Adipocyte (in vitro differentiated cells): ENCODE measurements around the gene EPB41.
A peak's percentile ranks its signal among the peaks of the same experiment; 100 is the strongest.

Experiments
- DNase-seq: peaks from one replicate; pipeline ENCODE4 v3.0.0-alpha.2; 2015; ENCODE audit warnings: low read depth
- H3K27me3 ChIP-seq: replicated peaks from 2 replicates; pipeline ENCODE4 v1.7.0; 2013; ENCODE audit warnings: mild to moderate bottlenecking, low read length, moderate library complexity; ENCODE audit not compliant: control insufficient read depth, insufficient read depth
- H3K36me3 ChIP-seq: 2 replicates; pipeline ENCODE4 v1.7.0; 2013; ENCODE audit warnings: low read length, mild to moderate bottlenecking, moderate library complexity; ENCODE audit not compliant: control insufficient read depth, insufficient read depth, severe bottlenecking
- H3K4me1 ChIP-seq: 2 replicates; pipeline ENCODE4 v1.7.0; 2013; ENCODE audit warnings: mild to moderate bottlenecking, low read length, moderate library complexity; ENCODE audit not compliant: control insufficient read depth, insufficient read depth
- H3K4me3 ChIP-seq: 2 replicates; pipeline ENCODE4 v1.7.0; 2013; ENCODE audit warnings: mild to moderate bottlenecking, low read length, moderate library complexity
- H3K9ac ChIP-seq: 2 replicates; pipeline ENCODE4 v1.7.0; 2013; ENCODE audit warnings: mild to moderate bottlenecking, low read length, moderate library complexity
- H3K9me3 ChIP-seq: 2 replicates; pipeline ENCODE4 v1.7.0; 2013; ENCODE audit warnings: mild to moderate bottlenecking, low read length, moderate library complexity; ENCODE audit not compliant: control insufficient read depth

EPB41 gene

GRCh38 chr1:28883242-28883616 lies 31.1 kb upstream of the EPB41 start:
- Histone ChIP-seq H3K36me3 (no peaks in the 10 kb centered on the region), H3K9me3 (no peaks in the 10 kb centered on the region), H3K9ac (no peak overlapping the region), H3K4me3 (no peak overlapping the region), H3K27me3 (no peaks in the 10 kb centered on the region), H3K4me1 (peaks cover 18% of the 10 kb centered on the region)
- no peak for DNase-seq

- Histone ChIP-seq H3K4me1 (peaks cover 20% of the 10 kb centered on the region), H3K27me3 (no peaks in the 10 kb centered on the region), H3K9ac (no peak overlapping the region), H3K9me3 (no peaks in the 10 kb centered on the region), H3K4me3 (no peak overlapping the region), H3K36me3 (no peaks in the 10 kb centered on the region)
- DNase-seq = no peak
Observed at GRCh38 chr1:28885472-28885877, 28.9 kb upstream of the EPB41 start.

- DNase-seq = no peak
- H3K4me1 ChIP-seq = peaks cover 20% of the 10 kb centered on the region
- H3K4me3 ChIP-seq = peak overlapping the region; percentile 90
- no peaks in the 10 kb centered on the region for H3K36me3 ChIP-seq
- H3K9ac ChIP-seq = no peak overlapping the region
- no peaks in the 10 kb centered on the region for H3K9me3 ChIP-seq
- H3K27me3 ChIP-seq = no peaks in the 10 kb centered on the region
Observed at GRCh38 chr1:28885977-28886730, 28.2 kb upstream of the EPB41 start.

- Histone ChIP-seq H3K36me3 (no peaks in the 10 kb centered on the region), H3K4me1 (peaks cover 20% of the 10 kb centered on the region), H3K9ac (peak overlapping the region; percentile 83), H3K27me3 (no peaks in the 10 kb centered on the region), H3K4me3 (peak overlapping the region; percentile 90), H3K9me3 (no peaks in the 10 kb centered on the region)
- peak; percentile 84 for DNase-seq
Observed at GRCh38 chr1:28886731-28887418, 27.5 kb upstream of the EPB41 start.

GRCh38 chr1:28887419-28887834 lies 26.9 kb upstream of the EPB41 start:
- Histone ChIP-seq H3K4me3 (peak overlapping the region; percentile 90), H3K27me3 (no peaks in the 10 kb centered on the region), H3K4me1 (peaks cover 20% of the 10 kb centered on the region), H3K9ac (peak overlapping the region; percentile 83), H3K36me3 (no peaks in the 10 kb centered on the region), H3K9me3 (no peaks in the 10 kb centered on the region)
- DNase-seq = peak; percentile 61

GRCh38 chr1:28887835-28888682 lies 26.3 kb upstream of the EPB41 start:
- H3K36me3 ChIP-seq = no peaks in the 10 kb centered on the region
- peak overlapping the region; percentile 83 for H3K9ac ChIP-seq
- H3K4me3 ChIP-seq = peak overlapping the region; percentile 90
- no peaks in the 10 kb centered on the region for H3K27me3 ChIP-seq
- peaks cover 20% of the 10 kb centered on the region for H3K4me1 ChIP-seq
- DNase-seq = no peak
- H3K9me3 ChIP-seq = no peaks in the 10 kb centered on the region

GRCh38 chr1:28888915-28889314 lies 25.5 kb upstream of the EPB41 start:
- H3K9me3 ChIP-seq = no peaks in the 10 kb centered on the region
- no peak for DNase-seq
- no peaks in the 10 kb centered on the region for H3K27me3 ChIP-seq

GRCh38 chr1:28889357-28889756 lies 25.0 kb upstream of the EPB41 start:
- no peaks in the 10 kb centered on the region for H3K9me3 ChIP-seq
- no peaks in the 10 kb centered on the region for H3K36me3 ChIP-seq
- H3K27me3 ChIP-seq = no peaks in the 10 kb centered on the region
- no peak overlapping the region for H3K9ac ChIP-seq
- H3K4me3 ChIP-seq = no peak overlapping the region
- peaks cover 18% of the 10 kb centered on the region for H3K4me1 ChIP-seq
- DNase-seq = no peak

More at GRCh38 chr1:28888915-28889314, 25.5 kb upstream of the EPB41 start:
- peaks cover 20% of the 10 kb centered on the region for H3K4me1 ChIP-seq
- no peak overlapping the region for H3K9ac ChIP-seq
- H3K4me3 ChIP-seq = no peak overlapping the region
- H3K36me3 ChIP-seq = no peaks in the 10 kb centered on the region

- H3K36me3 ChIP-seq = no peaks in the 10 kb centered on the region
- no peaks in the 10 kb centered on the region for H3K27me3 ChIP-seq
- no peak overlapping the region for H3K4me3 ChIP-seq
- no peaks in the 10 kb centered on the region for H3K9me3 ChIP-seq
- H3K4me1 ChIP-seq = peaks cover 10% of the 10 kb centered on the region
- no peak for DNase-seq
- no peak overlapping the region for H3K9ac ChIP-seq
Observed at GRCh38 chr1:28890435-28890834, 23.9 kb upstream of the EPB41 start.

- no peak for DNase-seq
- H3K36me3 ChIP-seq = no peaks in the 10 kb centered on the region
- no peak overlapping the region for H3K9ac ChIP-seq
- H3K4me1 ChIP-seq = peaks cover 8% of the 10 kb centered on the region
- no peak overlapping the region for H3K4me3 ChIP-seq
- no peaks in the 10 kb centered on the region for H3K9me3 ChIP-seq
- no peaks in the 10 kb centered on the region for H3K27me3 ChIP-seq
Observed at GRCh38 chr1:28890836-28891235, 23.5 kb upstream of the EPB41 start.

GRCh38 chr1:28891256-28891655 lies 23.1 kb upstream of the EPB41 start:
- H3K4me3 ChIP-seq = no peak overlapping the region
- no peak overlapping the region for H3K9ac ChIP-seq
- no peaks in the 10 kb centered on the region for H3K9me3 ChIP-seq
- H3K4me1 ChIP-seq = peaks cover 8% of the 10 kb centered on the region
- H3K27me3 ChIP-seq = no peaks in the 10 kb centered on the region
- H3K36me3 ChIP-seq = no peaks in the 10 kb centered on the region
- DNase-seq = no peak
